Peyer's patch (tissue), 4 donors: ENCODE data around the gene TXNDC9. TPM values are rescaled to one million over a fixed set of nuclear protein-coding genes. Genes with fewer than 3 reads are reported as not detected.

Experiments used
- DNase-seq, 3 donors: peaks; one replicate each; pipeline ENCODE4 v3.0.0-alpha.2; 2017 to 2019
- H3K27ac ChIP-seq, 4 donors: fragments of 200-600 bp; sonication (generic); one replicate each; pipeline ENCODE4 v1.5.1; 2016 to 2019
- H3K27me3 ChIP-seq, 2 donors: fragments of 200-600 bp; sonication (generic); one replicate each; pipeline ENCODE4 v1.5.1; 2019
- H3K36me3 ChIP-seq, 3 donors: fragments of 200-600 bp; sonication (generic); one replicate each; pipeline ENCODE4 v1.5.1; 2016 to 2019
- H3K4me1 ChIP-seq, 4 donors: fragments of 200-600 bp; sonication (generic); one replicate each; pipeline ENCODE4 v1.5.1; 2016 to 2019
- H3K4me3 ChIP-seq, 4 donors: fragments of 200-600 bp; sonication (generic); 1 replicate in 3 of 4; 2 replicates in 1 of 4; pipeline ENCODE4 v1.5.1; 2016 to 2019; ENCODE audit warnings: mild to moderate bottlenecking in 1 of 4
- H3K9me3 ChIP-seq, 4 donors: fragments of 200-600 bp; sonication (generic); one replicate each; pipeline ENCODE4 v1.5.1; 2016 to 2019; ENCODE audit warnings: mild to moderate bottlenecking in 1 of 4
- CTCF ChIP-seq, 6 experiments: fragments of 450-650 bp in 4 of 6; fragments of 200-600 bp in 2 of 6; sonication (generic) in 1 of 6; IDR thresholded peaks; one replicate each; pipeline ENCODE4 v1.5.1; 2017 to 2019; ENCODE audit warnings: antibody characterized with exemption in 6 of 6, mild to moderate bottlenecking in 3 of 6, moderate library complexity in 1 of 6
- POLR2A ChIP-seq, 2 donors: fragments of 450-650 bp; IDR thresholded peaks; one replicate each; pipeline ENCODE4 v1.5.1; 2017; ENCODE audit warnings: antibody characterized with exemption in 2 of 2, mild to moderate bottlenecking in 2 of 2, moderate library complexity in 2 of 2
- total RNA-seq, 4 donors: library from RNA; depleted of rRNA; stranded (reverse); fragments of >200 nt; gene quantifications; one replicate each; pipeline ENCODE4 v1.1.0, GENCODE V29; 2016

The TXNDC9 gene
- total RNA-seq, result 10 to 100 TPM; 39.2 to 80.0 (median 40.9) TPM

GRCh38 chr2:99335911-99336803 is at the start of gene TXNDC9:
Gene TXNDC9 (minus strand): TSS chr2:99336333. CDS start chr2:99333210, 3,123 bp downstream.
- H3K27ac ChIP-seq, result peak within 1 kb of the TSS; percentile 82 to 90 (median 87)
- peak; percentile 97 to 99 (median 98) for DNase-seq
- peaks cover 0 to 34% (median 9%) of the 10 kb centered on the region in 4 donors for H3K4me1 ChIP-seq
- peaks cover 0 to 17% (median 0%) of the 10 kb centered on the region in 3 donors for H3K36me3 ChIP-seq
- no peak for TF ChIP-seq CTCF (IDR thresholded peaks at IDR 0.05)
- TF ChIP-seq POLR2A (IDR thresholded peaks at IDR 0.05), result peak; percentile 61 to 73
- no peaks in the 10 kb centered on the region for H3K27me3 ChIP-seq
- H3K4me3 ChIP-seq, result peak within 1 kb of the TSS; percentile 73 to 89 (median 81)
- H3K9me3 ChIP-seq, result no peaks in the 10 kb centered on the region

GRCh38 chr2:99382143-99382542 is 46.0 kb upstream of the TXNDC9 start:
- Histone ChIP-seq H3K9me3 (no peaks in the 10 kb centered on the region), H3K4me1 (no peaks in the 10 kb centered on the region), H3K4me3 (no peak overlapping the region), H3K27me3 (no peaks in the 10 kb centered on the region), H3K36me3 (peaks cover 0 to 47% (median 0%) of the 10 kb centered on the region in 3 donors), H3K27ac (no peak overlapping the region)
- DNase-seq, result no peak
- no peak for TF ChIP-seq CTCF (IDR thresholded peaks at IDR 0.05)

- H3K36me3 ChIP-seq, result peaks cover 0 to 62% (median 0%) of the 10 kb centered on the region in 3 donors
- H3K27ac ChIP-seq, result no peak overlapping the region
Measured at GRCh38 chr2:99380376-99381010, 44.4 kb upstream of the TXNDC9 start.

GRCh38 chr2:99377879-99378278 is 41.7 kb upstream of the TXNDC9 start:
- no peak overlapping the region for H3K27ac ChIP-seq
- no peak for DNase-seq
- H3K9me3 ChIP-seq, result no peaks in the 10 kb centered on the region
- H3K36me3 ChIP-seq, result peaks cover 0 to 50% (median 0%) of the 10 kb centered on the region in 3 donors
- no peak overlapping the region for H3K4me3 ChIP-seq
- no peaks in the 10 kb centered on the region for H3K27me3 ChIP-seq
- TF ChIP-seq POLR2A (IDR thresholded peaks at IDR 0.05), result no peak
- TF ChIP-seq CTCF (IDR thresholded peaks at IDR 0.05), result no peak
- no peaks in the 10 kb centered on the region for H3K4me1 ChIP-seq

More at GRCh38 chr2:99380376-99381010, 44.4 kb upstream of the TXNDC9 start:
- H3K9me3 ChIP-seq, result no peaks in the 10 kb centered on the region
- no peak for TF ChIP-seq POLR2A (IDR thresholded peaks at IDR 0.05)
- no peak for TF ChIP-seq CTCF (IDR thresholded peaks at IDR 0.05)
- H3K27me3 ChIP-seq, result no peaks in the 10 kb centered on the region
- no peak overlapping the region for H3K4me3 ChIP-seq
- H3K4me1 ChIP-seq, result no peaks in the 10 kb centered on the region
- no peak for DNase-seq

GRCh38 chr2:99376254-99376864 is 40.2 kb upstream of the TXNDC9 start:
- Histone ChIP-seq H3K4me1 (no peaks in the 10 kb centered on the region), H3K4me3 (no peak overlapping the region), H3K27ac (no peak overlapping the region), H3K9me3 (no peaks in the 10 kb centered on the region), H3K36me3 (peaks cover 0 to 54% (median 0%) of the 10 kb centered on the region in 3 donors), H3K27me3 (no peaks in the 10 kb centered on the region)
- TF ChIP-seq CTCF (IDR thresholded peaks at IDR 0.05), result no peak
- TF ChIP-seq POLR2A (IDR thresholded peaks at IDR 0.05), result no peak
- no peak for DNase-seq
